Stimulated activated CD8-positive, alpha-beta memory T cell treated with anti-CD3 and anti-CD28 coated beads, Interleukin-4, amount 100 ng/mL, for 48 hours (primary cell): Measurements from ENCODE around the gene RBBP8.

ENCODE experiments used
- DNase-seq: peaks from one replicate; pipeline ENCODE4 v3.0.0-alpha.2; 2020

RBBP8 gene

GRCh38 chr18:23003289-23003688, 70.2 kb downstream of the RBBP8 start:
- DNase-seq = no peak

DNA sequence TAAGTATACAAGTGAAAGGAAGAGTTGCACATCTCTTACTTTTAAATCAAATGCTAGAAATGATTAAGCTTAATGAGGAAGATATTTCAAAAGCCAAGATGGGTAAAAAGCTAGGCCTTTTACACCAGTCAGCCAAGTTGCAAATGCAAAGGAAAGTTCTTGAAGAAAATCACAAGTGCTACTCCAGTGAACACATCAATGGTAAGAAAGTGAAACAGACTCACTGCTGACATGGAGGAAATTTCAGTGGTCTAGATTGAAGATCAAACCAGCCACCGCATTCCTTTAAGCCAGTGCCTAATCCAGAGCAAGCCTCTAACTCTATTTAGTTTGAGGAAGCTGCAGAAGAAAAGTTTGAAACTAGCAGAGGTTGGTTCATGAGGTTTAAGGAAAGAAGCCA, 79.1 kb downstream of the RBBP8 start:
- DNase-seq = no peak

GRCh38 chr18:23020555-23021294, 87.6 kb downstream of the RBBP8 start:
- DNase-seq = no peak

DNA sequence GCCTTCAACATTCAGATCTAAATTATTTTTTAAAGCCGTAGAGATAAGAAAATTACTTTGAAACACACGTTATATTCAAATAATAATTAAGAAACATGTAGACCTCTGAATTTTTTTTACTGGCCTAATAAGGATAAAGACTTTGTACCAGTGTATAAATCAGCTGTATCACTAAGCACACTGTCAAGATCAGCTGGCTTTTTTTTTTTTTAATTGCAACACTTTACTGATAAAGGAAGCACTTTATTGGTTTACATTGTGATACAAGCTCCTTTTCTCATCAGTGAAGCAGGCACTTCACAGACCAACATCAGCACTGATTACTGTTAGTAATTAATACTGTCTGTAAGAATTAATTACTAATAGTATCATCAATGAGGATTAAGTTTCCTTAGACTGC, 88.5 kb downstream of the RBBP8 start:
- DNase-seq = no peak

- DNase-seq = no peak
Measured at GRCh38 chr18:23032030-23032582, 99.0 kb downstream of the RBBP8 start.

- DNase-seq = no peak
Measured at GRCh38 chr18:23033056-23033455, 99.9 kb downstream of the RBBP8 start.

DNA sequence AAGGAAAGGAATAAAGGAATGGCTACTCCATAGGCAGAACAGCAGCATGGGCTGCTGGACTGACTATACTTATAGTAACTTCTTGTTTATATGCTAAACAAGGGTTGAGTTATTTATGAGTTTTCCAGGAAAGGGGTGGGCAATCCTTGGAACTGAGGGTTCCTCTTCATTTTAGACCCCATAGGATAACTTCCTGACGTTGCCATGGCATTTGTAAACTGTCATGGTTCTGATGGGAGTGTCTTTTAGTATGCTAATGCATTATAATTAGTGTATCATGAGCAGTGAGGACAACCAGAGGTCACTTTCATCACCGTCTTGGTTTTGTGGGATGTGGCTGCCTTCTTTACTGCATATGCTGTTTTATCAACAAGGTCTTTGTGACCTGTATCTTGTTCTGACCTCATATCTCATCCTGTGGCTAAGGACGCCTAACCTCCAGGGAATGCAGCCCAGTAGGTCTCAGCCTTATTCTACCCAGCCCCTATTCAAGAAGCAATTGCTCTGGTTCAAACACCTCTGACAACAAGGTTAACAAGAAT, 103.6 kb downstream of the RBBP8 start:
- DNase-seq = no peak

- no peak for DNase-seq
Measured at GRCh38 chr18:23037646-23038045, 104.5 kb downstream of the RBBP8 start.

DNA sequence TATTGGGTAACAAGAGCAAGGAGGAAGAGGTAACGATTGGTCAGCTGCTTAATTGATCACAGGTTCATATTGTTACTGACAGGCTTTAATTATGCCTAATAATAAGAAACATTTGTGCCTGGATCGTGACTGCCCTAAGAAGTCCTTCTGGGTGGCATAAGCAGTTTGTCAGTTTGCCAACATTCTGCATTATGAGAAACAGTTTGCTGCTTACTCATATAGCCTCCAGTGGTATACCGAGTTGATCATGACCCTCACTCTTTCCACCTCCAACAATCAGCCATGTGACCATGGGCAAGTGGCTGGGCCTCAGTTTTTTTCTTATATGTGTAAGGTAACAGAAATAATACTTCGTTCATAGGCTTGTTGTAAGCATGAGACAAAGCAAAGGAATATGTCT, 105.6 kb downstream of the RBBP8 start:
- no peak for DNase-seq

DNA sequence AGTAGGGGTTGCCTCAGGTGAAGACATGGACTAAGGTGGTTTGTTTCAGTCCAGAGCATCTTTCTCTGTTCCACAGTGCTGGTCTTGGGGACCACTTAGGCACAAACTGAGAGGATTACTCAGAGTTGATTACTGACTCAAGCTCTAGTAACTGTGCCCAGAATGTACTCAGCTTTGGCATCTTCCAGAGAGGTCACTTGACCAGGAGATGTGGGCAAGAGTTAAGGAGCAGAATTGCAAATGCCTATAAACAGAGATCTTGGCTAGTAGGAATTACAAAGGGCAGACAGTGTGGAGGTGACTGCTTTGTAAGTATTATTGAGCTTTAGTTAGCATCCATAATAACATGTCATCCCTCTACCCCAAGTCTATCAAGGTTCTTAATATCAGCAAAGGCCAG, 109.0 kb downstream of the RBBP8 start:
- no peak for DNase-seq

DNA sequence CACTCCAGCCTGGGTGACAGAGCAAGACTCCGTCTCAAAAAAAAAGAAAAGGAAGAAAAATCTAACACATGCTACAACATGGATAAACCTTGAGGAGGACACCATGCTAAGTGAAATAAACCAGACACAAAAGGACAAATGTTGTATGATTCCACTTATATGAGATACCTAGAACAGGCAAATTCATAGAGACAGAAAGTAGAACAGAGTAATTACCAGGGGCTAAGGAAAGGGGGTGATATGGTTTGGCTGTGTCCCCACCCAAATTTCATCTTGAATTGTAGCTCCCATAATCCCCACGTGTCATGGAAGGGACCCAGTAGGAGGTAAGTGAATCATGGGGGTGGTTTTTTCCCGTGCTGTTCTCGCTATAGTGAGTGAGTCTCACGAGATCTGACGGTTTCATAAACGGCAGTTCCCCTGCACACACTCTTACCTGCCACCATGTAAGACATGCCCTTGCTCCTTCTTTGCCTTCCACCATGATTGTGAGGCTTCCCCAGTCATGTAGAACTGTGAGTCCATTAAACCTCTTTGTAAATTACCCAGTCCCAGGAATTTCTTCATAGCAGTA, 110.8 kb downstream of the RBBP8 start:
- DNase-seq = no peak

DNA sequence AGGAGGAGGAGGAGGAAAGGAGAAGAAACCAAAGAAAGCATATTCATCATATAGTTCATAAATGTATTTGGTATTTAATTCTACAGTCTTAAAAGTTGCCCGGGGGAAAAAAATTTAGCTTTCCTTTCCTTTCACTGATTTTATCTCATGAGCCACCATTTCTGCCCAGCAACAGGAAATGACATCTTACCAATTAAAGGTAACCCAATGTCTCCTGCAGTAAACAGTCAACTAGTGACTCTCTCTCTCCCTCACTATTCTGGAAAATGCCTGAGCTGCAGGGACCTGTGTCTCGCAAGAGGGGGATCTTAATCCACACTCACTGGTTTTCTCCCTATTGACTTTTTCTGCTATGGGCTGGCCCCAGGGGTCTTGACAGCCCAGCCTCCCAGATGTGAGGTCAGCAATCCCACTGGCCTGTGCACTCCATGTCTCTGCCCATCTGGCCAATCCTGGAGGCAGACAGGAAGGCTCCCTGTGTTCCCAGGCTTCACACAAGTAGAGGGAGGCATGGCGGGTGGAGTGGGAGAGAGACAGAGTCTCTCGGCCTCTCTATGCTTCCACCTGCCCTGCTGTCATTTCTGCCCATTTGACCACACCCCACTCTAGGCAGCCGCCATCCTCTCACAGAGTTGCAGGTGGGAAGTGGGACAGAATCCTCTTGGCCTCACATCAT, 116.7 kb downstream of the RBBP8 start:
- no peak for DNase-seq

DNA sequence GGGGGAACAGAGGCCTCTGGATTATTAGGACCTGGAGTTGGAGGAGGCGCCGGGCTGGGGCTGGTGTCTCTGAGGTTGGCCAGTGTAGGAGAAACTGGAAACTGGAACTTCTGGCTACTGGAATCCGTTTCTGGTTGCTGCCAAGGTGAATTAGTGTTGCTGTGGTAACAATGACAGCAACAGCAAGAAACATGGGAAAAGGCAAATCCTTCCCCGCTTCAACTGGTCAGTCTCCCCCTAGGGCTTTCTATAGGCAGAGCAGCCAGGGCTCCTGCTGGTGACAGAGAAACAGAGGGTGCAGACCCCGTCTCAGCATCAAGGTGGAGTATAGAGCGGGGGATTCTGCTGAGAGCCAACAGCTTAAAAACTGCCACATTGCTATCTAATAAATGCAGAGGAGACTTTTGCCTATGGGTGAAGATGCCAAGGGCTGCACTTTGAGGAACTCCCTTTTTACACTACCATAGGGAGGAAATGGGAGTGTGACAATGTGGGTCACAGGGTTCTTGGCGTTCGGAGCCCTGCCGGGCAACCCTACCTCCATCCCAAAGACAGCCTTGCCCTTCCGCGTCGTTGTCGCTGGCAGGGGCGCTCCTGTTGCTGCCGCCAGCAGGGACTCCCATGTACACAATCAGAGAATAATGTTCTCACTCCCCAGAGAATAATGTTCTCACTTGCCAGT, 120.8 kb downstream of the RBBP8 start:
- DNase-seq = no peak

GRCh38 chr18:23054553-23054952, 121.4 kb downstream of the RBBP8 start:
- DNase-seq = no peak

DNA sequence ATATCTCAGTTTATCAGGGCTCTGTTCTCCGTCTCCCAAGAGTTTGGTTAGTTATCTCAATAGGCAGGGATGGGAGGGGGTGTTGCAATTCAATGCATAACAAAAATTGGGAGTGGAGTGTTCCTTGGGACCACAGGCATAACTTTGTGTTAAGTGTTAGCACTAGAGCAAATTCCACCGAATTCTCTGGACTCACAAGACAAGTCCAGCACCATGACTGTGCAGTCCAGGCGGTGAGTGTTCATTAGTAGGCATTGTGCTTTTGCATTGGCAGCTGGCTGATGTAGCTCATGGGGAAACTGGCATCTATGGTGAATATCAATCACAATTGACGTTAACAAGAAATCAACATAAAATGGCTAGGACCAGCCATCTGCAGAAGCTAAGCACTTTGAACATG, 123.2 kb downstream of the RBBP8 start:
- no peak for DNase-seq

- no peak for DNase-seq
Measured at GRCh38 chr18:23057096-23057495, 124.0 kb downstream of the RBBP8 start.

- DNase-seq = no peak
Measured at GRCh38 chr18:23058746-23059415, 125.8 kb downstream of the RBBP8 start.

GRCh38 chr18:23059541-23060465, 126.7 kb downstream of the RBBP8 start:
- DNase-seq = no peak

- DNase-seq = no peak
Measured at GRCh38 chr18:23062011-23062410, 128.9 kb downstream of the RBBP8 start.

DNA sequence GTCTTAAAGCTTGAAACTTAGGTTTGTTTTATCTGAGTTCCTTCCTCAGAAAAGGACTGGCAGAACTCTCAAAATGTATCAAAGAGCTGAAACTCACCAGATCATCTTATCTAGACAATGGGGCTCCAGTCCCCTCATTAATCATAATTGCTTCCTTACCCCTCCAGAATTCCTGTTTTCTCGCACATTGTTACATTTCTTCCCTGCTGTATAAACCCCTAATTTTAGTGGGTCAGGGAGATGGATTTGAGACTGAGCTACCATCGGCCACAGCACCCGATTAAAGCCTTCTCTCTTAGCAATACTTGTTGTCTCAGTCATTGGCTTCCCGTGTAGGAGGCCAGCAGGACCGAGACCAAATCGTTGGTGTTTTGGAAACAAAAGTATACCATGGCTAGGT, 130.4 kb downstream of the RBBP8 start:
- DNase-seq = no peak

- no peak for DNase-seq
Measured at GRCh38 chr18:23065234-23065806, 132.2 kb downstream of the RBBP8 start.
